PFSK-1 (cell line): Measurements from ENCODE around the gene AJAP1.

Experiments
- FOXP2 ChIP-seq: optimal IDR thresholded peaks from 2 replicates; pipeline ENCODE3; 2011; ENCODE audit warnings: borderline replicate concordance, control low read depth, inconsistent platforms; ENCODE audit not compliant: insufficient read depth; ENCODE audit errors: extremely low read length, extremely low read depth
- POLR2AphosphoS5 ChIP-seq: IDR thresholded peaks from 2 replicates; pipeline ENCODE4 v1.6.1; 2012; ENCODE audit warnings: low read depth, mild to moderate bottlenecking, control low read depth, low read length, moderate library complexity
- SIN3A ChIP-seq: IDR thresholded peaks from 2 replicates; pipeline ENCODE4 v1.6.1; 2012; ENCODE audit warnings: mild to moderate bottlenecking, low read length, moderate library complexity, borderline replicate concordance; ENCODE audit not compliant: insufficient read depth
- TAF1 ChIP-seq: IDR thresholded peaks from 2 replicates; pipeline ENCODE4 v1.6.1; 2012; ENCODE audit warnings: low read length, control low read depth, borderline replicate concordance; ENCODE audit not compliant: insufficient read depth
- TF ChIP-seq, protein P1 (sequence below), 2 experiments: IDR thresholded peaks; 2 replicates each; pipeline versions ENCODE4 v1.6.1 to v1.8.0; 2011 to 2012; ENCODE audit warnings: low read depth in 2 of 2, low read length in 2 of 2, control low read depth in 1 of 2, inconsistent platforms in 1 of 2, mild to moderate bottlenecking in 1 of 2, moderate library complexity in 1 of 2; ENCODE audit not compliant: insufficient read depth in 1 of 2

AJAP1 gene

DNA sequence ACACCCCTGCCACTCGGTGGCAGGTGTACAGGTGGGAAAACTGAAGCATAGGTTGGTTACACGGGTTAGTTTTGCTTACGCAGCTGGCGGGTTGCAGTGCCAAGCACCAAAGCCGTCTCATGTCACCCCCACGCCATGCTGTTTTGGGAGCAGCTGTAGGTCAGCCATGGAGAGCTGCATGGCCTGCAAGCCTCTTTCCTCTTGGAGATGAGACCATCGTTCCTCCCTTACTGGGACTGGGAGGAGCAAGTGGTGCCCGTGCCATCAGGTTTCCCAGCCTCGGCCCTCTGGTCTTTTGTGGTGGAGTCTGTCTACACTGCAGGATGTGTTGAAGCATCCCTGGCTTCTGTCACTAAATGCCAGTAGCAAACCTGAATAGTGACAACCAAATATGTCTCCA is 46.9 kb downstream of the AJAP1 start:
- TF ChIP-seq, protein P1, sequence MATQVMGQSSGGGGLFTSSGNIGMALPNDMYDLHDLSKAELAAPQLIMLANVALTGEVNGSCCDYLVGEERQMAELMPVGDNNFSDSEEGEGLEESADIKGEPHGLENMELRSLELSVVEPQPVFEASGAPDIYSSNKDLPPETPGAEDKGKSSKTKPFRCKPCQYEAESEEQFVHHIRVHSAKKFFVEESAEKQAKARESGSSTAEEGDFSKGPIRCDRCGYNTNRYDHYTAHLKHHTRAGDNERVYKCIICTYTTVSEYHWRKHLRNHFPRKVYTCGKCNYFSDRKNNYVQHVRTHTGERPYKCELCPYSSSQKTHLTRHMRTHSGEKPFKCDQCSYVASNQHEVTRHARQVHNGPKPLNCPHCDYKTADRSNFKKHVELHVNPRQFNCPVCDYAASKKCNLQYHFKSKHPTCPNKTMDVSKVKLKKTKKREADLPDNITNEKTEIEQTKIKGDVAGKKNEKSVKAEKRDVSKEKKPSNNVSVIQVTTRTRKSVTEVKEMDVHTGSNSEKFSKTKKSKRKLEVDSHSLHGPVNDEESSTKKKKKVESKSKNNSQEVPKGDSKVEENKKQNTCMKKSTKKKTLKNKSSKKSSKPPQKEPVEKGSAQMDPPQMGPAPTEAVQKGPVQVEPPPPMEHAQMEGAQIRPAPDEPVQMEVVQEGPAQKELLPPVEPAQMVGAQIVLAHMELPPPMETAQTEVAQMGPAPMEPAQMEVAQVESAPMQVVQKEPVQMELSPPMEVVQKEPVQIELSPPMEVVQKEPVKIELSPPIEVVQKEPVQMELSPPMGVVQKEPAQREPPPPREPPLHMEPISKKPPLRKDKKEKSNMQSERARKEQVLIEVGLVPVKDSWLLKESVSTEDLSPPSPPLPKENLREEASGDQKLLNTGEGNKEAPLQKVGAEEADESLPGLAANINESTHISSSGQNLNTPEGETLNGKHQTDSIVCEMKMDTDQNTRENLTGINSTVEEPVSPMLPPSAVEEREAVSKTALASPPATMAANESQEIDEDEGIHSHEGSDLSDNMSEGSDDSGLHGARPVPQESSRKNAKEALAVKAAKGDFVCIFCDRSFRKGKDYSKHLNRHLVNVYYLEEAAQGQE (IDR thresholded peaks at IDR 0.05; ENCODE audit: insufficient read depth in 1 of 2, low read depth in 2 of 2, low read length in 2 of 2), result no peak
- TF ChIP-seq POLR2AphosphoS5 (no peak), FOXP2 (no peak), TAF1 (no peak), SIN3A (no peak)

- TF ChIP-seq TAF1 (no peak), FOXP2 (no peak), SIN3A (no peak), POLR2AphosphoS5 (no peak)
- TF ChIP-seq, protein P1 (IDR thresholded peaks at IDR 0.05; ENCODE audit: insufficient read depth in 1 of 2, low read depth in 2 of 2, low read length in 2 of 2), result no peak
These were observed 48.1 kb downstream of the AJAP1 start for GRCh38 chr1:4702464-4702863.

- TF ChIP-seq, protein P1 (IDR thresholded peaks at IDR 0.05; ENCODE audit: insufficient read depth in 1 of 2, low read depth in 2 of 2, low read length in 2 of 2), result no peak
- TF ChIP-seq SIN3A, result no peak
- TF ChIP-seq FOXP2, result no peak
- no peak for TF ChIP-seq TAF1
- no peak for TF ChIP-seq POLR2AphosphoS5
These were observed 48.5 kb downstream of the AJAP1 start for GRCh38 chr1:4702932-4703331.

- no peak for TF ChIP-seq FOXP2
These were observed 49.2 kb downstream of the AJAP1 start for GRCh38 chr1:4703646-4704045.

DNA sequence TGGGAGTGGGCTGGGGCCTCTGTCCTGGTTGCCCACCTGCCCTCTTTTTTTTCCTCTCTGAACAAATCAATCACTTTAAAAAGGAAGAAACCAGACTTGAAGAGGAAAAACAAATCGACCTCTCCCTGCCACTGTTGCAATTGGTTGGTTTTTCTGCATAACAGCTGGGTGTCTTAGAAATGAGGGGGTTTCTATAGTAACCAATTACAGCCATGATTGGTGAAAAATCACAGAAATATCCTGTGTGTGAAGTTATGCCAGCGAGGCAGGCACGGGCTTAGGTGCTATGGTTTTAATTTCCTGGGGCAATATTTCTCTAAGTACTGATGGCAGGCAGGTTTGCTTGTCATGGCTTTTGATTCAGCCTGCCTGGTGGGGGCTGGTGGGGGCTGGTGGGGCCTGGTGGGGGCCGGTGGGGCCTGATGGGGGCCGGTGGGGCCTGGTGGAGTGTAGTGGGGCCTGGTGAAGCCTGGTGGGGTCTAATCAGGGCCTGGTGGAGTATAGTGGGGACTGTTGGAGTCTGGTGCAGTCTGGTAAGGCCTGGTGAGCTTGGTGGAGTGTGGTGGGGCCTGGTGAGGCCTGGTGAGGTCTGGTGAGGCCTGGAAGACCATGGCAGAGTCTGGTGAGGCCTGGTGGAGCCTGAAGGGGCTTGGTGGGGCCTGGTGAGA is 54.6 kb downstream of the AJAP1 start:
- TF ChIP-seq SIN3A (no peak), TAF1 (no peak), POLR2AphosphoS5 (no peak)

- TF ChIP-seq FOXP2, result no peak
These were observed 55.2 kb downstream of the AJAP1 start for GRCh38 chr1:4709641-4710040.

- TF ChIP-seq SIN3A (no peak), FOXP2 (no peak), TAF1 (no peak), POLR2AphosphoS5 (no peak)
- TF ChIP-seq, protein P1 (IDR thresholded peaks at IDR 0.05; ENCODE audit: insufficient read depth in 1 of 2, low read depth in 2 of 2, low read length in 2 of 2), result no peak
These were observed 56.4 kb downstream of the AJAP1 start for GRCh38 chr1:4710592-4711415.
